ENCODE measurements around the gene SLC35A2.

SLC35A2 gene

GRCh38 chrX:48918301-48918642, 6.8 kb upstream of the SLC35A2 start:
- peak overlapping the region; percentile 86 for H3K4me3 ChIP-seq (ENCODE audit: low read depth, low read length)
- no peak for DNase-seq (ENCODE audit: low read depth)
- no peak for TF ChIP-seq POLR2A (IDR thresholded peaks at IDR 0.05; ENCODE audit: extremely low read depth, insufficient read length)
- no peak for TF ChIP-seq MAX (IDR thresholded peaks at IDR 0.05; ENCODE audit: low read depth, low read length)
- TF ChIP-seq CTCF (IDR thresholded peaks at IDR 0.05; ENCODE audit: low read depth, low read length): no peak
- TF ChIP-seq MYC (IDR thresholded peaks at IDR 0.05; ENCODE audit: low read depth, low read length): no peak

- TF ChIP-seq POLR2A (IDR thresholded peaks at IDR 0.05; ENCODE audit: extremely low read depth, insufficient read length) (no peak), MYC (IDR thresholded peaks at IDR 0.05; ENCODE audit: low read depth, low read length) (no peak), MAX (IDR thresholded peaks at IDR 0.05; ENCODE audit: low read depth, low read length) (peak; percentile 47; the same call in 1 of the 2 replicates), CTCF (IDR thresholded peaks at IDR 0.05; ENCODE audit: low read depth, low read length) (peak; percentile 72)
- peak; percentile 92 for DNase-seq (ENCODE audit: low read depth)
- H3K4me3 ChIP-seq (ENCODE audit: low read depth, low read length): peak overlapping the region; percentile 86
Observed at GRCh38 chrX:48917139-48918001, 5.9 kb upstream of the SLC35A2 start.

- H3K4me3 ChIP-seq (ENCODE audit: low read depth, low read length): no peak overlapping the region
- no peak for DNase-seq (ENCODE audit: low read depth)
- TF ChIP-seq MAX (IDR thresholded peaks at IDR 0.05; ENCODE audit: low read depth, low read length) (no peak), CTCF (IDR thresholded peaks at IDR 0.05; ENCODE audit: low read depth, low read length) (no peak), POLR2A (IDR thresholded peaks at IDR 0.05; ENCODE audit: extremely low read depth, insufficient read length) (no peak), MYC (IDR thresholded peaks at IDR 0.05; ENCODE audit: low read depth, low read length) (no peak)
Observed at GRCh38 chrX:48914593-48915493, 3.4 kb upstream of the SLC35A2 start.

GRCh38 chrX:48913605-48914366, 2.3 kb upstream of the SLC35A2 start:
- TF ChIP-seq POLR2A (IDR thresholded peaks at IDR 0.05; ENCODE audit: extremely low read depth, insufficient read length) (no peak), CTCF (IDR thresholded peaks at IDR 0.05; ENCODE audit: low read depth, low read length) (no peak), MYC (IDR thresholded peaks at IDR 0.05; ENCODE audit: low read depth, low read length) (no peak)
- no peak overlapping the region for H3K4me3 ChIP-seq (ENCODE audit: low read depth, low read length)
- no peak for DNase-seq (ENCODE audit: low read depth)

- H3K4me3 ChIP-seq (ENCODE audit: low read depth, low read length): peak overlapping the region; percentile 97
- no peak for TF ChIP-seq MAX (IDR thresholded peaks at IDR 0.05; ENCODE audit: low read depth, low read length)
- TF ChIP-seq MYC (IDR thresholded peaks at IDR 0.05; ENCODE audit: low read depth, low read length): no peak
- TF ChIP-seq CTCF (IDR thresholded peaks at IDR 0.05; ENCODE audit: low read depth, low read length): no peak
- no peak for TF ChIP-seq POLR2A (IDR thresholded peaks at IDR 0.05; ENCODE audit: extremely low read depth, insufficient read length)
- DNase-seq (ENCODE audit: low read depth): peak; percentile 62
Observed at GRCh38 chrX:48910926-48911411, 477 bp downstream of the SLC35A2 start.

Measured in NB4 (cell line).